Ishikawa (cell line): Measurements from ENCODE around the gene ZNF467.

ENCODE experiments used
- EGR1 ChIP-seq: IDR thresholded peaks from 2 replicates; pipeline ENCODE4 v1.6.1; 2012
- NFIC ChIP-seq: IDR thresholded peaks from 2 replicates; pipeline ENCODE4 v1.6.1; 2012
- ZBTB7A ChIP-seq: IDR thresholded peaks from 2 replicates; pipeline ENCODE4 v1.6.1; 2012; ENCODE audit warnings: low read depth
- TF ChIP-seq, protein P1 (sequence below): IDR thresholded peaks from 2 replicates; pipeline ENCODE4 v1.6.1; 2012

- TF ChIP-seq ZBTB7A: no peak; the same call in 1 of the 2 replicates
- TF ChIP-seq NFIC: no peak
- no peak for TF ChIP-seq EGR1
- TF ChIP-seq, protein P1, sequence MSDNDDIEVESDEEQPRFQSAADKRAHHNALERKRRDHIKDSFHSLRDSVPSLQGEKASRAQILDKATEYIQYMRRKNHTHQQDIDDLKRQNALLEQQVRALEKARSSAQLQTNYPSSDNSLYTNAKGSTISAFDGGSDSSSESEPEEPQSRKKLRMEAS: no peak; the same call in 1 of the 2 replicates
These were observed 393 bp downstream of the ZNF467 start for GRCh38 chr7:149772956-149773434.
